Endodermal cell (in vitro differentiated cells): ENCODE measurements around the gene TTN. TPM values are rescaled to one million over a fixed set of nuclear protein-coding genes. Genes with fewer than 3 reads are reported as not detected.

Experiments
- DNase-seq: peaks from one replicate; pipeline ENCODE4 v3.0.0-alpha.2; 2017
- H3K27ac ChIP-seq: 2 replicates; pipeline ENCODE4 v1.5.1; 2013; ENCODE audit warnings: mild to moderate bottlenecking, low read depth, low read length, moderate library complexity
- H3K27me3 ChIP-seq: 2 replicates; pipeline ENCODE4 v1.6.1; 2013; ENCODE audit warnings: mild to moderate bottlenecking, low read length, moderate library complexity; ENCODE audit not compliant: insufficient read depth, control insufficient read depth, poor library complexity, severe bottlenecking
- H3K36me3 ChIP-seq: 2 replicates; pipeline ENCODE4 v1.7.0; 2013; ENCODE audit warnings: mild to moderate bottlenecking, low read length, moderate library complexity; ENCODE audit not compliant: control insufficient read depth, insufficient read depth
- H3K4me1 ChIP-seq: one replicate; pipeline ENCODE4 v1.7.0; 2013; ENCODE audit warnings: low read length; ENCODE audit not compliant: control insufficient read depth, insufficient read depth
- H3K4me3 ChIP-seq: 2 replicates; pipeline ENCODE4 v1.5.1; 2013; ENCODE audit warnings: mild to moderate bottlenecking, low read length, moderate library complexity
- H3K9ac ChIP-seq: 2 replicates; pipeline ENCODE4 v1.6.1; 2013; ENCODE audit warnings: mild to moderate bottlenecking, low read length, moderate library complexity; ENCODE audit not compliant: poor library complexity, severe bottlenecking; ENCODE audit errors: extremely low read depth
- H3K9me3 ChIP-seq: 2 replicates; pipeline ENCODE4 v1.6.1; 2013; ENCODE audit warnings: mild to moderate bottlenecking, low read length, moderate library complexity; ENCODE audit not compliant: control insufficient read depth
- H3K27ac Mint-ChIP-seq: 2 replicates; pipeline ENCODE4 v1.8.0; 2020; ENCODE audit warnings: mixed read lengths
- H3K27me3 Mint-ChIP-seq: 2 replicates; pipeline ENCODE4 v1.8.0; 2021; ENCODE audit warnings: mild to moderate bottlenecking, mixed read lengths; ENCODE audit not compliant: insufficient read depth
- H3K36me3 Mint-ChIP-seq: 2 replicates; pipeline ENCODE4 v1.8.0; 2020; ENCODE audit warnings: low read depth, mixed read lengths
- H3K4me1 Mint-ChIP-seq: 2 replicates; pipeline ENCODE4 v1.8.0; 2020; ENCODE audit warnings: mixed read lengths
- H3K4me3 Mint-ChIP-seq: 2 replicates; pipeline ENCODE4 v1.8.0; 2020; ENCODE audit warnings: mild to moderate bottlenecking, moderate library complexity, mixed read lengths
- H3K9me3 Mint-ChIP-seq: 2 replicates; pipeline ENCODE4 v1.8.0; 2020; ENCODE audit warnings: mild to moderate bottlenecking, mixed read lengths
- WGBS, 2 experiments: methylation state at CpG; one replicate each; pipeline versions ENCODE4 v1.1.5 to v1.1.7; 2013; ENCODE audit warnings: missing lambda C conversion rate in 2 of 2, mixed read lengths in 1 of 2; ENCODE audit not compliant: insufficient coverage in 1 of 2, insufficient read length in 1 of 2; 5-methylcytosine and 5-hydroxymethylcytosine counted together
- total RNA-seq, 2 donors: library from RNA; stranded (reverse); fragmentation: NEBNext Ultra II Directional in 1 of 2; extraction: Animal tissue kit (Norgen Biotek cat#: 25700) in 1 of 2; gene quantifications; 2 replicates in 1 of 2; 3 replicates in 1 of 2; pipeline ENCODE4 v1.2.1, GENCODE V29; 2021
- TF ChIP-seq, protein P1 (sequence below): fragments of 200-600 bp; sonication (generic); conservative IDR thresholded peaks from 2 replicates; pipeline ENCODE4 v1.5.0; 2021; ENCODE audit warnings: antibody characterized with exemption, mild to moderate bottlenecking

TTN gene
- total RNA-seq, 2 donors from 2014 or later, result 101 to 118 TPM

GRCh38 chr2:178550352-178550751 is 256.9 kb downstream of the TTN start:
- WGBS, 2 experiments, result 98% methylated on average over 2 of the region's 2 CpGs; no CpG with 5 or more reads in 1 of the 2 experiments
- no peaks in the 10 kb centered on the region for H3K9me3 ChIP-seq
- no peak for DNase-seq
- H3K27me3 ChIP-seq, result no peaks in the 10 kb centered on the region
- no peaks in the 10 kb centered on the region for H3K27me3 Mint-ChIP-seq
- no peak overlapping the region for H3K9ac ChIP-seq
- H3K36me3 ChIP-seq, result peaks cover 97% of the 10 kb centered on the region
- TF ChIP-seq, protein P1, sequence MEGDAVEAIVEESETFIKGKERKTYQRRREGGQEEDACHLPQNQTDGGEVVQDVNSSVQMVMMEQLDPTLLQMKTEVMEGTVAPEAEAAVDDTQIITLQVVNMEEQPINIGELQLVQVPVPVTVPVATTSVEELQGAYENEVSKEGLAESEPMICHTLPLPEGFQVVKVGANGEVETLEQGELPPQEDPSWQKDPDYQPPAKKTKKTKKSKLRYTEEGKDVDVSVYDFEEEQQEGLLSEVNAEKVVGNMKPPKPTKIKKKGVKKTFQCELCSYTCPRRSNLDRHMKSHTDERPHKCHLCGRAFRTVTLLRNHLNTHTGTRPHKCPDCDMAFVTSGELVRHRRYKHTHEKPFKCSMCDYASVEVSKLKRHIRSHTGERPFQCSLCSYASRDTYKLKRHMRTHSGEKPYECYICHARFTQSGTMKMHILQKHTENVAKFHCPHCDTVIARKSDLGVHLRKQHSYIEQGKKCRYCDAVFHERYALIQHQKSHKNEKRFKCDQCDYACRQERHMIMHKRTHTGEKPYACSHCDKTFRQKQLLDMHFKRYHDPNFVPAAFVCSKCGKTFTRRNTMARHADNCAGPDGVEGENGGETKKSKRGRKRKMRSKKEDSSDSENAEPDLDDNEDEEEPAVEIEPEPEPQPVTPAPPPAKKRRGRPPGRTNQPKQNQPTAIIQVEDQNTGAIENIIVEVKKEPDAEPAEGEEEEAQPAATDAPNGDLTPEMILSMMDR, result no peak
- peaks cover 95% of the 10 kb centered on the region for H3K36me3 Mint-ChIP-seq
- no peak overlapping the region for H3K4me3 Mint-ChIP-seq
- no peak overlapping the region for H3K27ac ChIP-seq
- no peaks in the 10 kb centered on the region for H3K4me1 ChIP-seq
- H3K27ac Mint-ChIP-seq, result no peak overlapping the region
- H3K4me1 Mint-ChIP-seq, result no peaks in the 10 kb centered on the region
- H3K9me3 Mint-ChIP-seq, result no peaks in the 10 kb centered on the region
- no peak overlapping the region for H3K4me3 ChIP-seq

- peaks cover 92% of the 10 kb centered on the region for H3K36me3 Mint-ChIP-seq
- peaks cover 99% of the 10 kb centered on the region for H3K36me3 ChIP-seq
- no peaks in the 10 kb centered on the region for H3K4me1 ChIP-seq
Observed at GRCh38 chr2:178542569-178542968, 264.7 kb downstream of the TTN start.

GRCh38 chr2:178542161-178542560 is 265.1 kb downstream of the TTN start:
- WGBS, 2 experiments, result 91 to 97% methylated on average over 4 to 12 of the region's 12 CpGs
- H3K36me3 Mint-ChIP-seq, result peaks cover 91% of the 10 kb centered on the region
- Histone ChIP-seq H3K27ac (no peak overlapping the region), H3K9me3 (no peaks in the 10 kb centered on the region), H3K4me3 (no peak overlapping the region), H3K9ac (no peak overlapping the region), H3K4me1 (no peaks in the 10 kb centered on the region), H3K27me3 (no peaks in the 10 kb centered on the region), H3K36me3 (peaks cover 99% of the 10 kb centered on the region)
- no peaks in the 10 kb centered on the region for H3K27me3 Mint-ChIP-seq
- H3K4me3 Mint-ChIP-seq, result no peak overlapping the region
- H3K27ac Mint-ChIP-seq, result no peak overlapping the region
- H3K9me3 Mint-ChIP-seq, result no peaks in the 10 kb centered on the region
- no peaks in the 10 kb centered on the region for H3K4me1 Mint-ChIP-seq
- no peak for DNase-seq
- TF ChIP-seq, protein P1, result no peak

More at GRCh38 chr2:178542569-178542968, 264.7 kb downstream of the TTN start:
- no peak overlapping the region for H3K4me3 Mint-ChIP-seq
- H3K4me1 Mint-ChIP-seq, result no peaks in the 10 kb centered on the region
- H3K4me3 ChIP-seq, result no peak overlapping the region
- no peaks in the 10 kb centered on the region for H3K27me3 Mint-ChIP-seq
- H3K27ac Mint-ChIP-seq, result no peak overlapping the region
- TF ChIP-seq, protein P1, result no peak
- WGBS, 2 experiments, result 94 to 100% methylated on average over 2 to 5 of the region's 5 CpGs
- no peak for DNase-seq
- no peaks in the 10 kb centered on the region for H3K9me3 ChIP-seq
- no peak overlapping the region for H3K27ac ChIP-seq
- H3K9ac ChIP-seq, result no peak overlapping the region
- H3K9me3 Mint-ChIP-seq, result no peaks in the 10 kb centered on the region
- H3K27me3 ChIP-seq, result no peaks in the 10 kb centered on the region
